ENCODE data around the gene TTLL6.

TTLL6 gene

GRCh38 chr17:48814504-48814903 is 2.5 kb downstream of the TTLL6 start:
- DNase-seq, result peak; percentile 24 to 73

DNA sequence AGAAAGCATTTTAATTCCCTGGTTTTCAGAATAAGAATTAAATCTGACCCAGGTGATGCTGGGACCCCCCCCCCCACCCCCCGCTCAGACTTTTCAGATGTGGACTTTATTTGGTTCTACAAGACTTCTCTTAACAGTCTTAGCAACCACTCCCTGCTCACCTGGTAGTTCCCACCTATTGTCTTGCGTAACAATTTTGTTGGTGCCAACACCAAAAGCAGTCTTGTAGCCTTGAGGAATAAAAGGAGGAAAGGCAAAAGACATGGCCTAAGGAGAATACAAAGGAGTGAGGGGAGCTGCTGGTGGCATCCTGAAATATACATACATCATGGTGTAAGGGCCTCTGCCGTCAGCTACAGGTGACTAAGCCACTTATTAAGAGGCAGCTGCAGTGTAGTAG is 5.0 kb downstream of the TTLL6 start:
- DNase-seq, result no peak

- no peak for DNase-seq
Measured at GRCh38 chr17:48809182-48809581, 7.8 kb downstream of the TTLL6 start.

DNA sequence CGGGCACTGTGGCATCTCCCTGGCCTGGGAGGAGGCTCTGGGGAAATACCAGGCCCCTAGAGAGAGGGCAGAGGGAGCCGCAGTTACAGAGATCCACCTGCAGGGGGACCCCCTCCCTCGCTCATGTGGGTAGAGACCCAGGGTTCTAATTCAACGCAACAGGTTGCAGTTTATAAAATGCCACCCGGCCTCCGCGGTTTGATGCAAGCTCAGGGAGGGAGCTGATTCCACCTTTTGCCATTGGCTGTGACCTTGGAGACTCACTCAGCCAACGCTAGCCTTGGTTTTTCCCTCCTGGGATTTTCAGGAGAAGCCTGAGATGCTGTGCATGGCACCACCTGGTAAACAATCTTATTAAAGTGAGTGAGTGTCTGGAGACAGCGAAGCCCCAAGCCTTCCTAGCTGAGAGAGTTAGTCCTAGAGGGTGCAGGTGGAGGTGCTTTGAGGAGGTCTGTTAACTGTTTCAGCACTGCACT is 12.1 kb downstream of the TTLL6 start:
- peak; percentile 8 to 68 for DNase-seq

GRCh38 chr17:48800626-48801217 is 16.3 kb downstream of the TTLL6 start:
- DNase-seq, result peak in 1 of 2 donors; percentile 15

- no peak for DNase-seq
Measured at GRCh38 chr17:48799069-48799723, 17.8 kb downstream of the TTLL6 start.

GRCh38 chr17:48796163-48796522 is 20.9 kb downstream of the TTLL6 start:
- DNase-seq, result peak in 1 of 2 donors; percentile 7

GRCh38 chr17:48795444-48796162 is 21.4 kb downstream of the TTLL6 start:
- no peak for DNase-seq

DNA sequence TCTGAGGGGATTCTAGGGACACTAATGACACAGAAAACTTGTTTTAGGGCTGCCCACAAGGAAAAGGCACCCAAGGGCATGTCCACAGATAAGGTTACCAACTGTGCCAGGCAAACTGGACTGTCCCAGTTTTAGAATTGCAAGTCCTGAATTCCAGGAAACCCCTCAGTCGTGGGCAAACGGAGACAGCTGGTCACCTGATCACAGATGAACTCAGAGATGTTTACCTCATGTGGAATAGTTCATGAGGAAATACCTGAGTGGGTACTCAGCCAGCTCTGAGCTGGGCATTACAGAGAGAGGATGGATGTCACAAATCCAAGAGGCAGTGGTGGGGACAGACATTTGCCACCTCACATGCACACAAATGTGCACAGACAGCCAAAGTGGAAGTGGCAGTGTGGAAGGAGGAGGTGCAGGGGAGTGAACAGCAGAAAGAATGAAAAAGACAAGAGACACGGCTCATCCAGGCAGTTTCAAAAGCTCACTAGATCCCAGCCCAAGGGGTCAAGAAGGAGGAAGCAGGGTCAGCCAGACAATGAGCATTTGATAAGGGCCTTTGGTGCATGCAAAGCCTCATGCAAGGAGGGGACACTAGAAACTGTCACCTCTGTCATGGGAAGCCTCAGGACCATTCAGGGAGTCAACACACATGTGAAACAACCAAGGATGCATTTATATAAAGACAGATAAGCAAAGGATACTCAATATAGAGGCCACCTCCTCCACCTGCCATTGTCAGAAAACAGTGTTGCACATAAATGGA is 24.8 kb downstream of the TTLL6 start:
- no peak for DNase-seq

GRCh38 chr17:48791128-48792032 is 25.6 kb downstream of the TTLL6 start:
- DNase-seq, result peak; percentile 67 to 92

DNA sequence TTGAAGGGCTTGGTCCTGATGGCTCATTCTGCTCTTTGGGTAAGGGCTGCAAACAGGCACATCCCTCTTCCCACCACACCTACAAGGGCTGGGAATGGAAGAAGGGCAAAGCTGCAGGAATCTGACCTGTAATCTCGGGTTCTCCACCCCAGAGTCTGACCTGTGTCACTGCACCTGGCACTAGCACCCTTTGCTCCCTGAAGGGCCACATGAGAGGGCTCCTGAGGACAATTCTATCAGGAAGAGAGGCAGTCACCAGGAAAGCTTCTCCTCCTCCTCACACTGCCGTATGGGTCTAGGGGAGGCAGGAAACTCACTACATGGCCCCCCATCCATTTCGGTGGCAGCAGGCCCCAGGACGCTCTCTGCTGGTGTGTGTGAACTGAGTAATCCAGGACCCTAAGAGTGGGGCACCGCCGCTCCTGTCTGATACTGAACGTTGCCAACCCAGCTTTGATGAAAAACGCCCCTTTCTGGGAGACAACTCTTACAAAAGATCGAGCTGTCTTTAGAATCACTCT is 26.4 kb downstream of the TTLL6 start:
- no peak for DNase-seq

DNA sequence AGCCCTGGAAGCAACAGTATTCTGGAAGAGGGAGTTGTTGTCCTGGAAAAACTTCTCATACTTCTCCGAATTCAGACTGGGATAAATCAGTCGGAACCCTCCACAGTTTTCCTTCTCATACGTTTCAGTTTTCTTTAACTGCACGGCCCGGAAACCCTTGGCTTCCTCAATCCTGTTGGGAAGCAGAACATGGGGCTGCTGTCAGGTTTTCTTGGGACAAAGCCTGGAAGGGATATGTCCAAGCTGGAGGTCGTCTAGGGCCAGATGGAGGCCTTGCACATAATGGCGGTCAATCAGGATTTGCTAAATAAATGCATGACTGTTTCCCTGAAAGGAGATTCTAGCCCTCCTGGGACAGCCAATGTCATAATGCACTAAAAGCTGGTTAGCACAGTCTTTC is 29.2 kb downstream of the TTLL6 start:
- no peak for DNase-seq

GRCh38 chr17:48779421-48779820 is 37.6 kb downstream of the TTLL6 start:
- DNase-seq, result no peak

- DNase-seq, result no peak
Measured at GRCh38 chr17:48776602-48777001, 40.4 kb downstream of the TTLL6 start.

DNA sequence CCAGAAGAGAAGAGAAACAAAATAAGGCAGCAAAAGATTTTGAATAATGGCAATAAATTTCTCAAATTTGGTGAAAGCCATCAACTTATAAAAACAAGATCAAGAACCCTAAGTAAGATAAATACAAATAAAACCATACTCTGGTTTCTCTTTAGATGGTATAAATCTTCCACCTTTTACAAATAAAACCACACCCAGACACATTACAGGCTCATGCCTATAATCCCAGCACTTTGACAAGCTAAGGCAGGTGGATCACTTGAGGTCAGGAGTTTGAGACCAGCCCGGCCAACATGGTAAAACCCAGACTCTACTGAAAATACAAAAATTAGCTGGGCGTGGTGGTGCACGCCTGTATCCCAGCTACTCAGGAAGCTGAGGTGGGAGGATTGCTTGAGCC is 43.8 kb downstream of the TTLL6 start:
- DNase-seq, result no peak

GRCh38 chr17:48770954-48771353 is 46.1 kb downstream of the TTLL6 start:
- no peak for DNase-seq

GRCh38 chr17:48769009-48769675 is 47.9 kb downstream of the TTLL6 start:
- peak in 1 of 2 donors; percentile 14 for DNase-seq

DNA sequence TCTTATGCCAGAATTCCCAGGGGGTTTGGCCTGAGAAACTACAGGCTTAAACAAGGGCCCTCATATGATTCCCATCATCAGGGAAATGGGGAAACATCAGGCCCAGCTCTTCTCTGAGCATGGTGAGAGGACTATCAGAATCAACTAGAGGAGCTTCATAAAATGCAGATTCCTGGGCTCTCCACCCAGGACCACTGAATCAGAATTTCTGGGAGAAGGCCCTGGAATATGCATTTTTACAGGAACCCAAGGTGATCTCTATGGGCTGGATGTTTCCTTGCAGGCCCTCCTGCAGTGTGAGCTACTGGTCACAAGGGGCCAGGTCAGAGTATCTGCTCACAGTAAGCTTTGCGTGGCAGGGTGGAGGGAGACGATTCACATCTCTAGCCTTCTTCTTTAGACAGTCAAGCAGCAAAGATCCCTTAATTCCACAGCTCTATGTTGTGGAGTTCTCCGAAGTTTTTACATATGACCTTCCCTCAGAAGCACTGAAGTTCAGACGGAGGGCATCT is 49.7 kb downstream of the TTLL6 start:
- DNase-seq, result no peak

- no peak for DNase-seq
Measured at GRCh38 chr17:48761114-48761513, 55.9 kb downstream of the TTLL6 start.

DNA sequence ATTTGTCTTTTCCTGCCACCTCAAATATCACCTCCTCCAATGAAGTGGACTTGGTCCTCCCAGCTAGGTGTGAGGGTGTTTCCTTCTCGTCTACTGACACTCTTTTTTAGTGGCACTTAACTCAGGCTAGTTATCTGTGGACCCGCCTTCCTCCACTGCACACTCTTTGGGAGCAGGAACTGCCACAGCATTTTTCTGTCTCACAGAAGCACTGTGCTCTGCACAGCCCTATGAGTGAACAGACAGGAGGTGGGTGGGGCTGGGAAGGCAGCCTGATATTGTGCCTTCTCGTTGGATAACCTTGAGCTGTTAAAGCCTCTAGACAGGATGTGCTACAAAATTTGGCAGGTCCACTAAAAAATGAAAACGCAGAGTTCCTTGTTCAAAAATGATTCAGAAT is 56.6 kb downstream of the TTLL6 start:
- DNase-seq, result no peak

GRCh38 chr17:48759288-48759687 is 57.7 kb downstream of the TTLL6 start:
- no peak for DNase-seq

Data from inflammatory macrophage treated with lipopolysaccharide for 1 hour (primary cell).